Kidney epithelial cell (primary cell): ENCODE data around the gene LYPD6. TPM values are rescaled to one million over a fixed set of nuclear protein-coding genes. Genes with fewer than 3 reads are reported as not detected.

Experiments
- DNase-seq: peaks from one replicate; pipeline ENCODE4 v3.0.0-alpha.2; 2010; ENCODE audit warnings: low read depth
- H3K27me3 ChIP-seq: 2 replicates; pipeline ENCODE4 v1.6.0; 2011; ENCODE audit warnings: low read length; ENCODE audit not compliant: control insufficient read depth, insufficient read depth
- H3K36me3 ChIP-seq: 2 replicates; pipeline ENCODE4 v1.5.1; 2011; ENCODE audit warnings: low read length; ENCODE audit not compliant: control insufficient read depth, insufficient read depth
- H3K4me3 ChIP-seq: 2 replicates; pipeline ENCODE4 v1.5.1; 2011; ENCODE audit warnings: low read depth, mild to moderate bottlenecking, control low read depth, low read length
- total RNA-seq: library from RNA; depleted of rRNA; stranded (reverse); fragments of >200 nt; gene quantifications from 2 replicates; pipeline ENCODE4 v1.2.3, GENCODE V29; 2015
- TF ChIP-seq, protein P1 (sequence below): IDR thresholded peaks from 2 replicates; pipeline ENCODE4 v1.5.1; 2011; ENCODE audit warnings: mild to moderate bottlenecking, moderate library complexity, low read length, control low read depth, inconsistent platforms; ENCODE audit not compliant: insufficient read depth, poor library complexity, severe bottlenecking

LYPD6 gene
- total RNA-seq, 1 donor from 2014 or later, result 3.7 TPM

DNA sequence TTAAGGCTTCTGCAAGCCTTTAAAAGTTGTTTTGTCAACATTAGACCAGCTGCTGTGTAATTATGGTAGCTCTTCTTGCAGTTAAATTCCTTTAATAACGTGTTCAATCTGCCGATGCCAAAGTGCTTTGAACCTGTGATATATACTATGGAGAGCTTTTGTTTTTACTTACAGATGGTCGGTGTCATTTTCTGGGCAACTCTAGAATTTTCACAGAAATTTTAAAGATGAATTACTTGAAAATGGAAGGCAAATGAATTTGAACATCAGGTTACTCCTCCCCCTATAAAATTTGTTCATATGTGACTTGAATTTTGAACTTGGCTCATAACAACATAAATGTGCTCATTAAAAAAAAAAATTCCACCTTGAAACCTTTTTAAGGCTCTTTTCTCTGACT lies 23.0 kb downstream of the LYPD6 start:
- no peaks in the 10 kb centered on the region for H3K36me3 ChIP-seq
- DNase-seq, result no peak
- no peaks in the 10 kb centered on the region for H3K27me3 ChIP-seq
- H3K4me3 ChIP-seq, result no peak overlapping the region
- TF ChIP-seq, protein P1, sequence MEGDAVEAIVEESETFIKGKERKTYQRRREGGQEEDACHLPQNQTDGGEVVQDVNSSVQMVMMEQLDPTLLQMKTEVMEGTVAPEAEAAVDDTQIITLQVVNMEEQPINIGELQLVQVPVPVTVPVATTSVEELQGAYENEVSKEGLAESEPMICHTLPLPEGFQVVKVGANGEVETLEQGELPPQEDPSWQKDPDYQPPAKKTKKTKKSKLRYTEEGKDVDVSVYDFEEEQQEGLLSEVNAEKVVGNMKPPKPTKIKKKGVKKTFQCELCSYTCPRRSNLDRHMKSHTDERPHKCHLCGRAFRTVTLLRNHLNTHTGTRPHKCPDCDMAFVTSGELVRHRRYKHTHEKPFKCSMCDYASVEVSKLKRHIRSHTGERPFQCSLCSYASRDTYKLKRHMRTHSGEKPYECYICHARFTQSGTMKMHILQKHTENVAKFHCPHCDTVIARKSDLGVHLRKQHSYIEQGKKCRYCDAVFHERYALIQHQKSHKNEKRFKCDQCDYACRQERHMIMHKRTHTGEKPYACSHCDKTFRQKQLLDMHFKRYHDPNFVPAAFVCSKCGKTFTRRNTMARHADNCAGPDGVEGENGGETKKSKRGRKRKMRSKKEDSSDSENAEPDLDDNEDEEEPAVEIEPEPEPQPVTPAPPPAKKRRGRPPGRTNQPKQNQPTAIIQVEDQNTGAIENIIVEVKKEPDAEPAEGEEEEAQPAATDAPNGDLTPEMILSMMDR, result no peak

- no peaks in the 10 kb centered on the region for H3K27me3 ChIP-seq
- DNase-seq, result no peak
- TF ChIP-seq, protein P1, result no peak
- H3K4me3 ChIP-seq, result no peak overlapping the region
- H3K36me3 ChIP-seq, result no peaks in the 10 kb centered on the region
Observed at GRCh38 chr2:149355716-149356422, 25.5 kb downstream of the LYPD6 start.

DNA sequence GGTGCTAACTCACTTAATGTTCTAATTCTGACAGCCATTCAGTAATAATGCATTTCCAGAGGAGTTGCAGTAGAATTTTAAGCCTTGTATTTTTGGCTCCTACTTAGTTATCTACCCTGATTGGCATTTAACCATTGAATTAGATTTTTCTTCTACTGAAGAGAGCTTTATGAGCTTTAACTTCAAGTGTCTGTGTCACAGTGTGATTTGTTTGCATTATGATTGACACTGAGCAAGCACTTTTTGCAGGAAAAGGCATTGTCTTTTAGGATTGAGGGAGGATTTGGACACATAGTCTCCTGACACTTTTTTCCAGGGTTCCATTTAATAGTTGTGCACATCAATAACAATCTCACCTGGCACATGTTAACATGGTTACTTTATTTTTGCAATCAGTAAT lies 26.7 kb downstream of the LYPD6 start:
- no peaks in the 10 kb centered on the region for H3K27me3 ChIP-seq

DNA sequence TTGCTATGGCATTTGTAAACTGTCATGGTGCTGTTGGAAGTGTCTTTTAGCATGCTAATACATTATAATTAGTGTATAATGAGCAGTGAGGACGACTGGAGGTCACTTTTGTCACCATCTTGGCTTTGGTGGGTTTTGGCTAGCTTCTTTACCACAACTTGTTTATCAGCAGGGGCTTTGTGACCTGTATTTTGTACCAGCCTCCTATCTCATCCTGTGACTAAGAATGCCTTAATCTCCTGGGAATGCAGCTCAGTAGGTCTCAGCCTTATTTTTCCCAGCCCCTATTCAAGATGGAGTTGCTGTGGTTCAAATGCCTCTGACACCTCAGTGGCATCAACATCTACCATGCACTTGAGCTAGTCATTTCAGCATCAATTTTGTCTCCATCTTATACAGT lies 29.7 kb downstream of the LYPD6 start:
- DNase-seq, result no peak
- no peaks in the 10 kb centered on the region for H3K36me3 ChIP-seq
- TF ChIP-seq, protein P1, result no peak
- no peaks in the 10 kb centered on the region for H3K27me3 ChIP-seq
- no peak overlapping the region for H3K4me3 ChIP-seq

More for the DNA sequence above, 26.7 kb downstream of the LYPD6 start:
- DNase-seq, result no peak
- Histone ChIP-seq H3K36me3 (no peaks in the 10 kb centered on the region), H3K4me3 (no peak overlapping the region)
- TF ChIP-seq, protein P1, result no peak

GRCh38 chr2:149363958-149364357 lies 33.6 kb downstream of the LYPD6 start:
- Histone ChIP-seq H3K36me3 (no peaks in the 10 kb centered on the region), H3K4me3 (no peak overlapping the region), H3K27me3 (no peaks in the 10 kb centered on the region)
- DNase-seq, result no peak
- TF ChIP-seq, protein P1, result no peak

GRCh38 chr2:149364839-149365238 lies 34.5 kb downstream of the LYPD6 start:
- TF ChIP-seq, protein P1, result no peak
- no peak for DNase-seq
- Histone ChIP-seq H3K4me3 (no peak overlapping the region), H3K27me3 (no peaks in the 10 kb centered on the region), H3K36me3 (no peaks in the 10 kb centered on the region)
